Tibial nerve (tissue), 4 donors: ENCODE data around the gene RAB20. TPM values are rescaled to one million over a fixed set of nuclear protein-coding genes. Genes with fewer than 3 reads are reported as not detected.

ENCODE experiments used
- DNase-seq, 2 donors: peaks; one replicate each; pipeline ENCODE4 v3.0.0-alpha.2; 2019; ENCODE audit warnings: low spot score in 2 of 2
- H3K27ac ChIP-seq, 4 donors: fragments of 200-600 bp; sonication (generic) in 3 of 4; one replicate each; pipeline ENCODE4 v1.5.1; 2017 to 2019; ENCODE audit warnings: mild to moderate bottlenecking in 1 of 4
- H3K27me3 ChIP-seq, 2 donors: fragments of 200-600 bp; sonication (generic) in 1 of 2; one replicate each; pipeline versions ENCODE4 v1.5.1 to v1.6.0; 2017 to 2019
- H3K36me3 ChIP-seq, 3 donors: fragments of 200-600 bp; sonication (generic); one replicate each; pipeline ENCODE4 v1.5.1; 2018 to 2019
- H3K4me1 ChIP-seq, 4 donors: fragments of 200-600 bp; sonication (generic) in 3 of 4; one replicate each; pipeline ENCODE4 v1.5.1; 2017 to 2019
- H3K4me3 ChIP-seq, 4 donors: fragments of 200-600 bp; sonication (generic) in 3 of 4; one replicate each; pipeline ENCODE4 v1.5.1; 2017 to 2019; ENCODE audit warnings: mild to moderate bottlenecking in 1 of 4, moderate library complexity in 1 of 4
- H3K9me3 ChIP-seq, 4 donors: fragments of 200-600 bp; sonication (generic) in 3 of 4; one replicate each; pipeline ENCODE4 v1.5.1; 2017 to 2019
- CTCF ChIP-seq, 5 experiments: fragments of 200-600 bp in 3 of 5; fragments of 450-650 bp in 2 of 5; sonication (generic) in 3 of 5; IDR thresholded peaks; one replicate each; pipeline ENCODE4 v1.5.1; 2016 to 2019; ENCODE audit warnings: antibody characterized with exemption in 5 of 5, mild to moderate bottlenecking in 3 of 5, moderate library complexity in 2 of 5
- EP300 ChIP-seq, 2 donors: sonication (generic); formaldehyde crosslinking; IDR thresholded peaks; one replicate each; pipeline ENCODE4 v1.6.1; 2017; ENCODE audit warnings: antibody characterized with exemption in 2 of 2, mild to moderate bottlenecking in 1 of 2
- POLR2A ChIP-seq, 2 donors: fragments of 450-650 bp; IDR thresholded peaks; one replicate each; pipeline ENCODE4 v1.6.1; 2017; ENCODE audit warnings: antibody characterized with exemption in 2 of 2, mild to moderate bottlenecking in 2 of 2, moderate library complexity in 2 of 2
- WGBS, 2 donors: methylation state at CpG; one replicate each; pipeline ENCODE4 v1.1.5; 2018; 5-methylcytosine and 5-hydroxymethylcytosine counted together
- total RNA-seq, 4 donors: library from RNA; depleted of rRNA; stranded (reverse); fragments of >200 nt; gene quantifications; one replicate each; pipeline ENCODE4 v1.1.0, GENCODE V29; 2016

Gene RAB20
- total RNA-seq, 4 donors from 2014 or later: 28.5 to 52.5 (median 30.2) TPM

GRCh38 chr13:110549795-110550160 is 11.7 kb downstream of the RAB20 start:
- DNase-seq: no peak
- WGBS, 2 donors: 91 to 94% methylated on average over 11 of the region's 11 CpGs
- no peaks in the 10 kb centered on the region for H3K36me3 ChIP-seq

GRCh38 chr13:110548891-110549794 is 12.4 kb downstream of the RAB20 start:
- Histone ChIP-seq H3K4me3 (no peak overlapping the region), H3K4me1 (peaks cover 0 to 86% (median 13%) of the 10 kb centered on the region in 4 donors), H3K9me3 (no peaks in the 10 kb centered on the region), H3K27me3 (no peaks in the 10 kb centered on the region), H3K27ac (peak overlapping the region in 2 of 4 donors; percentile 81 to 98), H3K36me3 (no peaks in the 10 kb centered on the region)
- TF ChIP-seq POLR2A (IDR thresholded peaks at IDR 0.05): no peak
- no peak for TF ChIP-seq CTCF (IDR thresholded peaks at IDR 0.05)
- no peak for TF ChIP-seq EP300 (IDR thresholded peaks at IDR 0.05)
- 65 to 76% methylated on average over 7 of the region's 7 CpGs for WGBS, 2 donors
- no peak for DNase-seq

More at GRCh38 chr13:110549795-110550160, 11.7 kb downstream of the RAB20 start:
- no peak overlapping the region for H3K4me3 ChIP-seq
- H3K4me1 ChIP-seq: peaks cover 0 to 92% (median 13%) of the 10 kb centered on the region in 4 donors
- H3K9me3 ChIP-seq: no peaks in the 10 kb centered on the region
- peak overlapping the region in 2 of 4 donors; percentile 81 to 98 for H3K27ac ChIP-seq
- TF ChIP-seq EP300 (IDR thresholded peaks at IDR 0.05) (no peak), CTCF (IDR thresholded peaks at IDR 0.05) (no peak), POLR2A (IDR thresholded peaks at IDR 0.05) (no peak)
- no peaks in the 10 kb centered on the region for H3K27me3 ChIP-seq

- DNase-seq: peak; percentile 65 to 70
- Histone ChIP-seq H3K36me3 (no peaks in the 10 kb centered on the region), H3K27me3 (no peaks in the 10 kb centered on the region), H3K27ac (peak overlapping the region in 2 of 4 donors; percentile 81 to 98), H3K4me1 (peaks cover 0 to 73% (median 13%) of the 10 kb centered on the region in 4 donors), H3K4me3 (no peak overlapping the region), H3K9me3 (no peaks in the 10 kb centered on the region)
- WGBS, 2 donors: 47 to 70% methylated on average over 14 of the region's 14 CpGs
- peak in 1 of 2 donors; percentile 64 for TF ChIP-seq EP300 (IDR thresholded peaks at IDR 0.05)
- no peak for TF ChIP-seq POLR2A (IDR thresholded peaks at IDR 0.05)
- no peak for TF ChIP-seq CTCF (IDR thresholded peaks at IDR 0.05)
These were observed 14.6 kb downstream of the RAB20 start for GRCh38 chr13:110546926-110547325.

- DNase-seq: no peak
These were observed 15.1 kb downstream of the RAB20 start for GRCh38 chr13:110546378-110546777.

More at GRCh38 chr13:110546378-110546777, 15.1 kb downstream of the RAB20 start:
- TF ChIP-seq POLR2A (IDR thresholded peaks at IDR 0.05) (no peak), CTCF (IDR thresholded peaks at IDR 0.05) (no peak)
- peaks cover 0 to 73% (median 16%) of the 10 kb centered on the region in 4 donors for H3K4me1 ChIP-seq
- 75 to 84% methylated on average over 4 of the region's 4 CpGs for WGBS, 2 donors
- no peaks in the 10 kb centered on the region for H3K27me3 ChIP-seq
- no peaks in the 10 kb centered on the region for H3K36me3 ChIP-seq
- no peaks in the 10 kb centered on the region for H3K9me3 ChIP-seq
- H3K4me3 ChIP-seq: no peak overlapping the region
- peak overlapping the region in 2 of 4 donors; percentile 81 to 98 for H3K27ac ChIP-seq
